ENCODE data around the gene BAHD1.
"Not testable (repeated sequence)": the region's sequence is repeated elsewhere in the genome, so short reads cannot be mapped to it uniquely, and the experiment has no call there.

Gene BAHD1

GRCh38 chr15:40446144-40446543 lies 5.4 kb downstream of the BAHD1 start:
- no peak for DNase-seq

- DNase-seq, result no peak
Observed at GRCh38 chr15:40448354-40448753, 7.6 kb downstream of the BAHD1 start.

DNA sequence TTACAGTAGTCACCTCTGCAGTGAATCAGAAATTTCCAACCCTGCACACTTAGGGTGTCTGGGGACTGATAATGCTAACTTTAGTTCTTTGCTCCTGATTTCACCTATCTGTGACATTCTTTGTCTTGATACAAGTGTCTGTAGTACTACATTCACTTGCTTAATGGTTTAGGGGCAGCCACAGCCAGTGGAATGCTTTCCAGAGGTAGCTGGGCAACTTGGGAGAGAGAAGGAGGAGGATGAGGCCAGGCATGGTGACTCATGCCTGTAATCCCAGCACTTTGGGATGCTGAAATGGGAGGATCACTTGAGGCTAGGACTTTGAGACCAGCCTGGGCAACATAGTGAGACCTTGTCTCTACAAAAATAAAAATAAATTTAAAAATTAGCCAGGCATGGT lies 8.5 kb downstream of the BAHD1 start:
- no peak for DNase-seq

DNA sequence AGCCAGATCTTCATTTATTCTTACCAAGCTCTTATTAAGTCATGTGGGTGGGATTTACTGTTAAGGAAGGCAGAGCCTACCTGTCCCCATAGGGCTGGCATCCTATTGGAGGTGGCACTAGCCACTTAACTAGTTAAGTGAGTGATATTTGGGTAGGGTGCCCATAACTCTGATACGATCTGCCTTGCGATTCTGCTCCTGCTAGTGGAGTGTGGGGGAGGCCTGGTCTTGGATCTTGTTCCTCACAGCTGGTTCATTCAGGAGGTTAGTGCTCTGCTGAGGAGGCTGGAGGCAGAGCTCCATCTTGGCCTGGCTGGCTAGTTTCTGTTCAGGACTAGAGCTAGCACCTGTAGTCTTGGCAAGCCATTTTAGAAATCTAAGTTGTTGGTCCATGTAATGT lies 9.3 kb downstream of the BAHD1 start:
- no peak for DNase-seq

- no peak for DNase-seq
Observed at GRCh38 chr15:40451527-40452158, 10.9 kb downstream of the BAHD1 start.

DNA sequence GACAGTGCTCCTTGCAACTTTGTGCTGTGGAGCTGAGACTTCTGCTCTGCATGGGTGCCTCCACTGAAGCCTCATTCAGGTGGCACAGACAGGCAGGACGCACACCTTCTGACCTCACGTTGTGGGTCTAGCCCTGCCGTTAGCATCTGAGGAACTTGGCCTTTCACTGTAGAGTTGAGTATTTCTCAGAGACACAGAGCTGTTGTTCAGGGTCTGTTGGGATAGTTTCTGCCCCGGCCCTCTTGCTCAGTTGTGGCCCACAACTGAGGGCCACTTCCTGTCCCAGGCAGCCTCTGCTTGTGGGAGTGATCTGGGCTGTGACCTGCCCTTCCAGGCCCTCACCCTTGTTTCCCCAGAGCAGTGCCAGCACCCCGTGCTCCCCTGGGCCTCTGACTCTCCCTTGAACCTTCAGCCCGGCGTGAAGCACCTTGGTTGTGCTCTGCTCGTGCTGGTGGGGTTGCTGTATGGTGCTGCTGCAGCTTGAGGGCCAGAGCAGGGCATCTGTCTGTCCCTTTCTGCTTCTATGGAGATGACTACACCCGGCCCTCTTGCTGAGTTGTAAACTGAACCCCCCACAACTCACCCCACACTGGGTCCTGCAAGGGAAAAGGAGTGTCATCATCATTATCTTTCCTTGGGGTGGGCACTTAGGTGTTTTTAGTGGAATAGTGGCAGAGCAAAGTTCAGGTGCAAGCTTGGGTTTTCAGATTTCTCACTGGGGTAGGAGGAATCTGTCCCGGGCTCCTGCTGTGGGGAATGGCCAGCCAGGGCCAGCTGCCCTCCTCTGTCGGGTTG lies 11.7 kb downstream of the BAHD1 start:
- DNase-seq, result no peak

- DNase-seq, result not testable (repeated sequence)
Observed at GRCh38 chr15:40453941-40454340, 13.2 kb downstream of the BAHD1 start.

DNA sequence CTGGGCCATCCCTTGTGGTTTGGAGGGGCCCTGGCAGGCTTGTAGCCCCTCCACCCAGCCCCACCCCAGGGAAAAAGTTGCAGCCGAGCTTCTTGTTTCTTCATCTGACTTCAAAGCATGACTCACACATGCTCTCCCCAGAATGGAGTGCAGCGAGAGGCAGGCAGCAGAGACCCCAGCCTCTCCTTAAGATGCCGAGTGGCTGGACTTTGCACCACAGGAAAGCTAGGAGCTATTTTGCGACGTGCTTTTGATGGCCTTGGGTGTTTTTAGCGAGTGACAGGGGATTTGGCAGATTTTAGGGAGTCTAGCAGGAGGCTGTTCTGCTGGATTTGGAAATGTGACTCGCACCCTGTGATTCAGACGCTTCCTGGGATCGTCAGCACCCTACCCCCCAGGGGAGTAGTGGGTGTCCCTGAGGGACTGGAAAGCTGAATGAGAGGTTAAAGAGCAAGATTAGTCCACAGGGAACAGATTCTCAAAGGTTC lies 14.2 kb downstream of the BAHD1 start:
- DNase-seq, result no peak

- DNase-seq, result no peak
Observed at GRCh38 chr15:40456299-40456712, 15.6 kb downstream of the BAHD1 start.

DNA sequence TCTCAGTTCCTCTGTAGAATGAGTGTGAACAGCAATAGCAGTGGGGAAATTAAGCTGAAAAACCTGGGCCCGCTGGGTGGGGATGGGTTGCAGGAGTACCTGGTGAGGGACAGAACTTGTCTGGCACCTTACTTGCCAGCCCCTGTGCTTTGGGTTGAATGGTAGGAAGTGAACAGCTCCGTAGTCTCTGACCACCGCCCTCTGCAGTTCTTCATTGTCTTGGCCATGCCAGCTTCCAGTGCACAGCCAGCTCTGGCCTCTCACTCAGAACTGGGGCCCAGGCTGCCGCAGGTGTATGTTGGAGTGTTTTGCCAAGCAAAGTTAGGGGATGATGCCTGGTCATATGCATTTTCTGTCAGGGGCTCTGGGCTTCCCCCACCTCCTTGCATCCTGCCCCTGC lies 16.0 kb downstream of the BAHD1 start:
- DNase-seq, result no peak

GRCh38 chr15:40458495-40459371 lies 18.0 kb downstream of the BAHD1 start:
- no peak for DNase-seq

GRCh38 chr15:40459391-40460015 lies 18.8 kb downstream of the BAHD1 start:
- no peak for DNase-seq

DNA sequence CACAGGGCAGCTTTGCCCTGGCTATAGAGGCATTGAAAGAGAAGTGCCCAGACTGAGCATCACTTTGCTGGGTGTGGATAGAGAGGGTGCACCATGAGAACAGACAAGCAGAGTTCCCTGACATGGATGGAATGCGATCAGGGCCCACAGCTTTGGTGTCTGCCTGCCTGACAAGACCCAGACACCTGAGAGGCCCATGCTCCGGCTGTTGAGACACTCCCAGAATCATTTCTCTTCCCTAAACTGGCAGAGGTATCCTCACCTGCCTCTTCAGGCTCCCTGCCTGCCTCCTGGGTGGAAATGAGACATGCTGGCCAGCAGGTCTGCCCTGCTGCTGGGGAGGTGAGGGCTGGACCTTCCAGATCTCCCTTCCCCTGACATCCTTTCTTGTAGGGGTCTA lies 19.7 kb downstream of the BAHD1 start:
- no peak for DNase-seq

DNA sequence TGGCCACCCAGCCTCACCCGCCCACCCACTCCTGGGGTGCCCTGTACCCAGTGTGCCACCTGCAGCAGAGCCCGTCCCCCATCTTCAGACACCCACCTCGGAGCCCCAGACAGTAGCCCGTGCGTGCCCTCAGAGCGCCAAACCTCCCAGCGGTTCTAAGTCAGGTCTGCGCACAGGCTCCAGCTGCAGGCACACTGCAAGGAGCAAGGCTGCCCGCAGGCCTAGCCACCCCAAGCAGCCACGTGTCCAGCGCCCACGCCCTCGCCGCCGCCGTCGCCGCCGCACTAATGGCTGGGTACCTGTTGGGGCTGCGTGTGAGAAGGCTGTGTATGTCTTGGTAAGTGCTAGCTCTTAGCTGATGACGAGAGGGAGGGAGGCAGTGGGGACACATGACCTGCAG lies 21.2 kb downstream of the BAHD1 start:
- no peak for DNase-seq

DNA sequence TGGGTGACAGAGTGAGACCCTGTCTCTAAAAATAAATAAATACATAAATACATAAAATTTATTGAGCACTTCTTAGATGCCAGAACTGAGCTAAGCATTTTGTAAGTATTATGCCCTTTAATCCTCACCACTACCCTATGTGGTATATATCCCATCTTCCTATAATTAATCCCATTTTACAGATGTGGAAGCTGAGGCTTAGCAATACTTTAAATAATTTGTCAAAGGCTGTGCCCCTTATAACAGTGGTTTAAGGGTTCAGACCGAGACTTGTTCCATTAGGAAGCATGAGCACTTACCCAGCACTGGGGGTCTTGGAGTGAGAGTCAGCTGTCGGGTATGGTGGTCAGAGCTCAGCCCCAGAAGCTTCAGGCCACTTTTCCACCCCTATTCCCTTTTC lies 22.5 kb downstream of the BAHD1 start:
- no peak for DNase-seq

- DNase-seq, result no peak
Observed at GRCh38 chr15:40463886-40464545, 23.3 kb downstream of the BAHD1 start.

GRCh38 chr15:40464595-40465185 lies 23.9 kb downstream of the BAHD1 start:
- DNase-seq, result no peak

DNA sequence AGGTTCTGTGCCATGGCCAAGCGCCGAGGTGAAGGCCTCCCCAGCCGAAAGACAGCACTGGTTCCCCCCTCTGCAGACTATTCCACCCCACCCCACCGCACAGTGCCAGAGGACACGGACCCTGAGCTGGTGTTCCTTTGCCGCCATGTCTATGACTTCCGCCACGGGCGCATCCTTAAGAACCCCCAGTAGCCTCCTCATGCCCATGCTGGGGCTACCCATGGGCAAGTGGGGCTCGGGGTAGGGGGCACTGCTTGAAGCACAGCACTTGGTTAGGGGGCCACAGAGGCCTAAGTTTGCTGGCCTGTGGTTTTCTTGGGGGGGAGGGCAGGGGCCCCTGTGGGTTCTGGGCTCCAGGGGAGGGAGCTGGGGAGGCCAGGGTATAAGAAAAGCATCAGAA lies 25.2 kb downstream of the BAHD1 start:
- DNase-seq, result no peak

- DNase-seq, result no peak
Observed at GRCh38 chr15:40466426-40467260, 25.9 kb downstream of the BAHD1 start.

- no peak for DNase-seq
Observed at GRCh38 chr15:40467261-40467615, 26.5 kb downstream of the BAHD1 start.

DNA sequence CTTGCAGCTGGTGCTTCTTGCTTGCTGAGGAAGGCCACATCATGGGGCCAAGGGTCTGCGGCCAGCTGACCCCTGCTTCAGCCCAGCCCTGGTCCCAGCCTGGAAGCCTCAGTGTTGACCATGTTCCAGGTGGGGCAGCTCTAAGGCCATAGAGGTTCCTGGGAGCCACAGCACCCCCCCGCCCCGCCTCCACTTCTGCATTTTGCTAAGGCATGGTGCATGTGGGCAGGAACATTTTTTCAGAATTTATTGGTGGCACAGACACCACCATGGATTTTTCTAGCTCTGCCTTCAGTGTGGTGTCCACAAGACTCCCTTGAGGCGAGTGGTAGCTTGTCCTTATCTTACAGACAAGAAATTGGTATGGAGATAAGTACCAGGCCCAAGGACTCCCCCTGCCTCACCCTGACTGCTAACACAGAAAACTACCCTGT lies 28.2 kb downstream of the BAHD1 start:
- no peak for DNase-seq
